ENCODE measurements around the gene RASD1.

GRCh38 chr17:17445925-17446665 is 50.1 kb downstream of the RASD1 start:
- TF ChIP-seq CTCF (IDR thresholded peaks at IDR 0.05) (no peak), CHD2 (IDR thresholded peaks at IDR 0.05; ENCODE audit: low read length, partially characterized antibody) (peak; percentile 11), POLR2A (IDR thresholded peaks at IDR 0.05; ENCODE audit: low read length) (no peak), EP300 (IDR thresholded peaks at IDR 0.05) (peak; percentile 90 to 97; a peak in 4 of 5 replicates), MAX (IDR thresholded peaks at IDR 0.05) (peak; percentile 90), RFX5 (IDR thresholded peaks at IDR 0.05) (no peak), TP53 (CRISPR knock-in tag; IDR thresholded peaks at IDR 0.05) (no peak), MYC (IDR thresholded peaks at IDR 0.05; ENCODE audit: borderline replicate concordance, low read length) (0 out of 2 replicates have a peak, but pooled peaks have one; percentile 59), PBX3 (IDR thresholded peaks at IDR 0.05) (peak; percentile 74), ZSCAN20 (CRISPR knock-in tag; IDR thresholded peaks at IDR 0.05) (no peak), ESRRA (IDR thresholded peaks at IDR 0.05; ENCODE audit: borderline replicate concordance, low read length) (no peak)

All from A549 (cell line).